ENCODE measurements around the gene TWIST2.

- no peak for TF ChIP-seq TAF1 (IDR thresholded peaks at IDR 0.05; ENCODE audit: low read depth)
- TF ChIP-seq NFIC (IDR thresholded peaks at IDR 0.05), result no peak
- no peak for TF ChIP-seq EP300 (IDR thresholded peaks at IDR 0.05; ENCODE audit: borderline replicate concordance)
- no peak for TF ChIP-seq REST (IDR thresholded peaks at IDR 0.05; ENCODE audit: low read depth)
- TF ChIP-seq MAX (IDR thresholded peaks at IDR 0.05), result no peak
- no peak for TF ChIP-seq YY1 (IDR thresholded peaks at IDR 0.05; ENCODE audit: low read depth)
- no peak for TF ChIP-seq TCF12 (IDR thresholded peaks at IDR 0.05; ENCODE audit: low read depth)
- TF ChIP-seq RAD21 (IDR thresholded peaks at IDR 0.05; ENCODE audit: low read depth), result no peak
- no peak for TF ChIP-seq CEBPB (IDR thresholded peaks at IDR 0.05)
- TF ChIP-seq CREB1 (IDR thresholded peaks at IDR 0.05; ENCODE audit: low read depth), result no peak
- no peak for TF ChIP-seq USF1 (IDR thresholded peaks at IDR 0.05)
- no peak for TF ChIP-seq FOXM1 (IDR thresholded peaks at IDR 0.05; ENCODE audit: borderline replicate concordance, low read depth)
- no peak for TF ChIP-seq TEAD4 (IDR thresholded peaks at IDR 0.05)
Measured at GRCh38 chr2:238888781-238889180, 40.9 kb downstream of the TWIST2 start.
